ENCODE measurements around the gene HK1. TPM values are rescaled to one million over a fixed set of nuclear protein-coding genes. Genes with fewer than 3 reads are reported as not detected.

The HK1 gene
- total and polyA plus RNA-seq, 2 donors (not counting 1 experiment from before 2014, with no cell fraction given) = 24.7 to 40.8 TPM

DNA sequence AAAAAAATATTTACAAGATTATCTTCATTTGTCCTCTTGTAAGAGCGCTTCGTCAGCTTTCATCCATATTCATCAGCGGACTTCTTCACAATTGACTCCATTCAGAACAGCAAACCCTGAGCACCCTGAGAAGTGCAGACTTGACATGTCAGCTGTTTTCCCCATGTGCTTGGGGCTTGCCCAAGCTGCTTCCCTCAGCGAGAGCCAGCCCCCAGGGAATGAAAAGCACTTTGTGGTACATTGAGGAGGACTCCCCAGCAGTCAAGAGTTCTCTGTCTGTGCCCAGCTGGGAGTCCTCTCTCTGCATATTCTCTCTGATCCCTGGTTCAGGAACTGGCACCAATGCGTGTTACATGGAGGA, 35.5 kb upstream of the HK1 start:
- intact Hi-C loops (cut with micrococcal nuclease) = no loop called here
- no peak overlapping the region for H3K9ac ChIP-seq (ENCODE audit: low read length)

DNA sequence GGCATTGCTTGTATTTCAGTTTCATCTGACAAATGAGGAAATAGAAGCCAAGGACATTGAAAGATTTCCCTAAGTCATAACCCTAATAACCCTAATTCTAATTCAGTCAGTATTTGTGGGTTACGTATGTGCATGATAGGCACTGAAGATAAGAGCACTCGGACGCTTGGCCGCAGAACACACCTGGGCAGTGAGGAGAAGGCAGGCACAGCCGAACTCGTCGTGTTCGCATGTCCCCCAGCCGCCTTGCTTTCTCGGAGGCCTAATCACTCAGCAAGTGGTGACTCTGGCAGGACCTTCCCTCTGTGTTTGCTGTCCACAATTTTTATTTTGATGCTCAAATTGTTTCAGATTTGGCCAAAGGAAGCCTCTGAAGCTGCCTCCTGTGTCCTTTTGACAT, 34.5 kb upstream of the HK1 start:
- no peak for TF ChIP-seq EZH2 (IDR thresholded peaks at IDR 0.05; ENCODE audit: borderline replicate concordance, insufficient read depth, low read depth, low read length, poor library complexity, severe bottlenecking)
- TF ChIP-seq, protein P1, sequence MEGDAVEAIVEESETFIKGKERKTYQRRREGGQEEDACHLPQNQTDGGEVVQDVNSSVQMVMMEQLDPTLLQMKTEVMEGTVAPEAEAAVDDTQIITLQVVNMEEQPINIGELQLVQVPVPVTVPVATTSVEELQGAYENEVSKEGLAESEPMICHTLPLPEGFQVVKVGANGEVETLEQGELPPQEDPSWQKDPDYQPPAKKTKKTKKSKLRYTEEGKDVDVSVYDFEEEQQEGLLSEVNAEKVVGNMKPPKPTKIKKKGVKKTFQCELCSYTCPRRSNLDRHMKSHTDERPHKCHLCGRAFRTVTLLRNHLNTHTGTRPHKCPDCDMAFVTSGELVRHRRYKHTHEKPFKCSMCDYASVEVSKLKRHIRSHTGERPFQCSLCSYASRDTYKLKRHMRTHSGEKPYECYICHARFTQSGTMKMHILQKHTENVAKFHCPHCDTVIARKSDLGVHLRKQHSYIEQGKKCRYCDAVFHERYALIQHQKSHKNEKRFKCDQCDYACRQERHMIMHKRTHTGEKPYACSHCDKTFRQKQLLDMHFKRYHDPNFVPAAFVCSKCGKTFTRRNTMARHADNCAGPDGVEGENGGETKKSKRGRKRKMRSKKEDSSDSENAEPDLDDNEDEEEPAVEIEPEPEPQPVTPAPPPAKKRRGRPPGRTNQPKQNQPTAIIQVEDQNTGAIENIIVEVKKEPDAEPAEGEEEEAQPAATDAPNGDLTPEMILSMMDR (IDR thresholded peaks at IDR 0.05) = no peak
- H3K4me2 ChIP-seq (replicated peaks; ENCODE audit: low read depth, low read length, poor library complexity, severe bottlenecking) = no peak overlapping the region
- no peak overlapping the region for H3K4me3 ChIP-seq (ENCODE audit: control extremely low read depth in 1 of 5, extremely low read depth in 1 of 5, insufficient read depth in 1 of 5, low read depth in 2 of 5, low read length in 4 of 5)
- ATAC-seq (ENCODE audit: low read depth) (no peak), DNase-seq (no peak)
- H3K4me1 Mint-ChIP-seq = no peaks in the 10 kb centered on the region
- H3K27me3 Mint-ChIP-seq = no peaks in the 10 kb centered on the region
- H3K79me2 ChIP-seq (ENCODE audit: control insufficient read depth, insufficient read depth, low read length) = no peaks in the 10 kb centered on the region
- no peak overlapping the region for H3K4me3 Mint-ChIP-seq
- CTCF ChIA-PET = interaction anchor here (1.4 to 13.2 kb wide), 2 partner anchors 148 to 164 kb away, joined by 5 to 281 read pairs; no protein-coding TSS in a partner anchor
- no peak overlapping the region for H3K27ac ChIP-seq (ENCODE audit: low read length in 2 of 2)
- no peaks in the 10 kb centered on the region for H3K9me3 Mint-ChIP-seq (ENCODE audit: insufficient read depth)
- intact Hi-C loops (cut with micrococcal nuclease) = no loop called here
- POLR2A ChIA-PET = no interaction called here
- no peak overlapping the region for H3K9ac ChIP-seq (ENCODE audit: low read length)
- H4K20me1 ChIP-seq (ENCODE audit: control insufficient read depth, insufficient read depth, low read length, poor library complexity, severe bottlenecking) = no peaks in the 10 kb centered on the region
- no peak overlapping the region for H2AFZ ChIP-seq (ENCODE audit: insufficient read depth, low read depth, low read length, poor library complexity, severe bottlenecking)
- 95% methylated on average over 10 of the region's 10 CpGs for WGBS (ENCODE audit: insufficient coverage)
- H3K4me1 ChIP-seq (ENCODE audit: control insufficient read depth in 2 of 2, insufficient read depth in 2 of 2, low read length in 2 of 2) = no peaks in the 10 kb centered on the region
- no peaks in the 10 kb centered on the region for H3K36me3 ChIP-seq (replicated peaks in 1 of 2; ENCODE audit: control extremely low read depth in 1 of 2, control insufficient read depth in 1 of 2, extremely low read depth in 1 of 2, insufficient read depth in 2 of 2, low read length in 1 of 2)
- H3K27ac Mint-ChIP-seq = no peak overlapping the region
- no peaks in the 10 kb centered on the region for H3K9me3 ChIP-seq (ENCODE audit: control extremely low read depth in 1 of 3, control insufficient read depth in 2 of 3, insufficient read depth in 1 of 3, low read length in 2 of 3)
- no peaks in the 10 kb centered on the region for H3K27me3 ChIP-seq (replicated peaks in 1 of 4; ENCODE audit: control extremely low read depth in 1 of 4, control insufficient read depth in 3 of 4, insufficient read depth in 4 of 4, low read length in 3 of 4)

More for the DNA sequence above, 35.5 kb upstream of the HK1 start:
- H3K9me3 Mint-ChIP-seq (ENCODE audit: insufficient read depth) = no peaks in the 10 kb centered on the region
- Histone ChIP-seq H3K36me3 (replicated peaks in 1 of 2; ENCODE audit: control extremely low read depth in 1 of 2, control insufficient read depth in 1 of 2, extremely low read depth in 1 of 2, insufficient read depth in 2 of 2, low read length in 1 of 2) (no peaks in the 10 kb centered on the region), H2AFZ (ENCODE audit: insufficient read depth, low read depth, low read length, poor library complexity, severe bottlenecking) (no peak overlapping the region), H3K4me1 (ENCODE audit: control insufficient read depth in 2 of 2, insufficient read depth in 2 of 2, low read length in 2 of 2) (peaks cover 0 to under 1% of the 10 kb centered on the region in 2 donors), H3K27ac (ENCODE audit: low read length in 2 of 2) (no peak overlapping the region), H3K9me3 (ENCODE audit: control extremely low read depth in 1 of 3, control insufficient read depth in 2 of 3, insufficient read depth in 1 of 3, low read length in 2 of 3) (no peaks in the 10 kb centered on the region), H3K4me2 (replicated peaks; ENCODE audit: low read depth, low read length, poor library complexity, severe bottlenecking) (no peak overlapping the region), H3K4me3 (ENCODE audit: control extremely low read depth in 1 of 5, extremely low read depth in 1 of 5, insufficient read depth in 1 of 5, low read depth in 2 of 5, low read length in 4 of 5) (no peak overlapping the region), H3K27me3 (replicated peaks in 1 of 4; ENCODE audit: control extremely low read depth in 1 of 4, control insufficient read depth in 3 of 4, insufficient read depth in 4 of 4, low read length in 3 of 4) (no peaks in the 10 kb centered on the region), H4K20me1 (ENCODE audit: control insufficient read depth, insufficient read depth, low read length, poor library complexity, severe bottlenecking) (no peaks in the 10 kb centered on the region), H3K79me2 (ENCODE audit: control insufficient read depth, insufficient read depth, low read length) (no peaks in the 10 kb centered on the region)
- H3K4me1 Mint-ChIP-seq = no peaks in the 10 kb centered on the region
- ChIA-PET CTCF (interaction anchor here (1.4 to 13.2 kb wide), 3 partner anchors 14 to 165 kb away, joined by 5 to 281 read pairs (median 7); no protein-coding TSS in a partner anchor), POLR2A (interaction anchor here (0.6 kb wide), 1 partner anchor 403 kb away, joined by 4 read pairs; no protein-coding TSS in a partner anchor)
- DNase-seq (no peak), ATAC-seq (ENCODE audit: low read depth) (no peak)
- no peak overlapping the region for H3K4me3 Mint-ChIP-seq
- TF ChIP-seq EZH2 (IDR thresholded peaks at IDR 0.05; ENCODE audit: borderline replicate concordance, insufficient read depth, low read depth, low read length, poor library complexity, severe bottlenecking) = no peak
- TF ChIP-seq, protein P1 (IDR thresholded peaks at IDR 0.05) = no peak
- H3K27me3 Mint-ChIP-seq = no peaks in the 10 kb centered on the region
- H3K27ac Mint-ChIP-seq = no peak overlapping the region
- WGBS (ENCODE audit: insufficient coverage) = 57% methylated on average over 3 of the region's 5 CpGs
